ENCODE results near the gene HACD1.

- TF ChIP-seq CTCF (IDR thresholded peaks at IDR 0.05) (no peak), EZH2phosphoT487 (IDR thresholded peaks at IDR 0.05) (no peak)
Measured at GRCh38 chr10:17585016-17585415, 32.2 kb downstream of the HACD1 start.
